GM12892 (cell line): ENCODE measurements around the gene SCOC.

Source experiments
- POLR2A ChIP-seq: IDR thresholded peaks from 2 replicates; pipeline ENCODE4 v1.6.1; 2011; ENCODE audit warnings: low read depth, low read length, control low read depth
- TAF1 ChIP-seq: IDR thresholded peaks from 2 replicates; pipeline ENCODE4 v1.6.1; 2011; ENCODE audit warnings: low read depth, mild to moderate bottlenecking, control low read depth, low read length, borderline replicate concordance

GRCh38 chr4:140344101-140344500 lies 29.3 kb upstream of the SCOC start:
- no peak for TF ChIP-seq TAF1
- TF ChIP-seq POLR2A = no peak
